Liver (tissue), 9 donors: ENCODE results near the gene NIT1. TPM values are rescaled to one million over a fixed set of nuclear protein-coding genes. Genes with fewer than 3 reads are reported as not detected.

ENCODE experiments used
- DNase-seq: peaks from one replicate; pipeline ENCODE4 v3.0.0-alpha.2; 2017; ENCODE audit warnings: low spot score
- H3K27ac ChIP-seq, 2 donors: one replicate each; pipeline ENCODE4 v1.7.0; 2013; ENCODE audit warnings: inconsistent platforms in 2 of 2, low read length in 2 of 2, control low read depth in 1 of 2, low read depth in 1 of 2, mild to moderate bottlenecking in 1 of 2
- H3K27me3 ChIP-seq, 4 donors: one replicate each; pipeline versions ENCODE4 v1.6.1 to v1.7.0; 2013; ENCODE audit warnings: low read length in 3 of 4, inconsistent platforms in 1 of 4, mild to moderate bottlenecking in 1 of 4, moderate library complexity in 1 of 4; ENCODE audit not compliant: control insufficient read depth in 4 of 4, insufficient read depth in 4 of 4
- H3K36me3 ChIP-seq, 4 donors: one replicate each; pipeline versions ENCODE4 v1.6.1 to v1.7.0; 2013; ENCODE audit warnings: low read length in 3 of 4, mild to moderate bottlenecking in 3 of 4, low read depth in 1 of 4, moderate library complexity in 1 of 4; ENCODE audit not compliant: control insufficient read depth in 4 of 4, insufficient read depth in 3 of 4
- H3K4me1 ChIP-seq, 4 donors: one replicate each; pipeline versions ENCODE4 v1.6.1 to v1.7.0; 2013; ENCODE audit warnings: low read length in 3 of 4, mild to moderate bottlenecking in 3 of 4, moderate library complexity in 1 of 4; ENCODE audit not compliant: control insufficient read depth in 4 of 4, insufficient read depth in 4 of 4
- H3K4me3 ChIP-seq, 3 donors: one replicate each; pipeline versions ENCODE4 v1.6.1 to v1.7.0; 2013; ENCODE audit warnings: low read length in 3 of 3, control low read depth in 1 of 3, low read depth in 1 of 3, mild to moderate bottlenecking in 1 of 3
- H3K9ac ChIP-seq, 2 donors: one replicate each; pipeline ENCODE4 v1.7.0; 2013; ENCODE audit warnings: low read length in 2 of 2, mild to moderate bottlenecking in 2 of 2, moderate library complexity in 2 of 2, control low read depth in 1 of 2, low read depth in 1 of 2
- H3K9me3 ChIP-seq, 4 donors: one replicate each; pipeline versions ENCODE4 v1.6.1 to v1.7.0; 2013; ENCODE audit warnings: low read length in 3 of 4; ENCODE audit not compliant: control insufficient read depth in 4 of 4
- EGR1 ChIP-seq, 2 donors: IDR thresholded peaks; 2 replicates each; pipeline ENCODE4 v1.6.1; 2016 to 2018; ENCODE audit warnings: antibody characterized with exemption in 2 of 2, low read depth in 2 of 2
- FOXA2 ChIP-seq: IDR thresholded peaks from 2 replicates; pipeline ENCODE4 v1.6.1; 2016; ENCODE audit warnings: antibody characterized with exemption
- GABPA ChIP-seq, 2 donors: IDR thresholded peaks in 1 of 2; conservative IDR thresholded peaks in 1 of 2; 2 replicates each; pipeline ENCODE4 v1.6.1; 2016; ENCODE audit warnings: antibody characterized with exemption in 2 of 2, mild to moderate bottlenecking in 1 of 2, moderate library complexity in 1 of 2
- HNF4A ChIP-seq, 2 donors: conservative IDR thresholded peaks; 2 replicates each; pipeline ENCODE4 v1.6.1; 2016; ENCODE audit warnings: antibody characterized with exemption in 2 of 2, mild to moderate bottlenecking in 2 of 2
- HNF4G ChIP-seq: IDR thresholded peaks from 2 replicates; pipeline ENCODE4 v1.6.1; 2016; ENCODE audit warnings: antibody characterized with exemption
- JUND ChIP-seq, 2 donors: IDR thresholded peaks; 2 replicates each; pipeline ENCODE4 v1.6.1; 2016; ENCODE audit warnings: antibody characterized with exemption in 2 of 2
- NR2F2 ChIP-seq: IDR thresholded peaks from 2 replicates; pipeline ENCODE4 v1.6.1; 2016; ENCODE audit warnings: antibody characterized with exemption
- RAD21 ChIP-seq, 2 donors: IDR thresholded peaks; 2 replicates each; pipeline ENCODE4 v1.6.1; 2016; ENCODE audit warnings: antibody characterized with exemption in 2 of 2, mild to moderate bottlenecking in 2 of 2
- RXRA ChIP-seq, 2 donors: IDR thresholded peaks; 2 replicates each; pipeline ENCODE4 v1.6.1; 2017 to 2018; ENCODE audit warnings: antibody characterized with exemption in 2 of 2, mild to moderate bottlenecking in 1 of 2
- SP1 ChIP-seq: IDR thresholded peaks from 2 replicates; pipeline ENCODE4 v1.6.1; 2018; ENCODE audit warnings: antibody characterized with exemption, mild to moderate bottlenecking
- TAF1 ChIP-seq: conservative IDR thresholded peaks from 2 replicates; pipeline ENCODE4 v1.6.1; 2016; ENCODE audit warnings: antibody characterized with exemption, mild to moderate bottlenecking
- YY1 ChIP-seq: IDR thresholded peaks from 2 replicates; pipeline ENCODE4 v1.6.1; 2016; ENCODE audit warnings: antibody characterized with exemption, mild to moderate bottlenecking
- WGBS: extraction: QIAGEN DNeasy Blood & Tissue Kit; methylation state at CpG from one replicate; pipeline ENCODE4 v1.1.7; 2013; 5-methylcytosine and 5-hydroxymethylcytosine counted together
- polyA plus RNA-seq, 2 donors: library from polyadenylated mRNA; stranded (reverse) in 1 of 2; unstranded in 1 of 2; fragments of 200-250 nt in 1 of 2; fragments of >200 nt in 1 of 2; fragmentation: Nextera tagmentation in 1 of 2; extraction: Ambion mirVana in 1 of 2; gene quantifications; one replicate each; pipeline versions ENCODE4 v1.2.1 to v1.2.3, GENCODE V29; 2013 to 2015
- total RNA-seq, 2 donors: library from RNA; depleted of rRNA; stranded (reverse); fragments of >200 nt; gene quantifications; one replicate each; pipeline ENCODE4 v1.2.3, GENCODE V29; 2014
- TF ChIP-seq, protein P1 (sequence below): fragments of 150-350 bp; IDR thresholded peaks from 2 replicates; pipeline ENCODE4 v1.5.1; 2017; ENCODE audit warnings: improper control_type of control experiment, low read depth, low read length; ENCODE audit not compliant: missing input control
- TF ChIP-seq, protein P2 (sequence below): IDR thresholded peaks from 2 replicates; pipeline ENCODE4 v1.6.1; 2016; ENCODE audit warnings: antibody characterized with exemption, mild to moderate bottlenecking
- TF ChIP-seq, protein P3 (sequence below): IDR thresholded peaks from 2 replicates; pipeline ENCODE4 v1.6.1; 2016; ENCODE audit warnings: antibody characterized with exemption
- TF ChIP-seq, protein P4 (sequence below): IDR thresholded peaks from 2 replicates; pipeline ENCODE4 v1.6.1; 2016; ENCODE audit warnings: antibody characterized with exemption
- TF ChIP-seq, protein P5 (sequence below): IDR thresholded peaks from 2 replicates; pipeline ENCODE4 v1.6.1; 2016; ENCODE audit warnings: antibody characterized with exemption
- donor health status: healthy.
- donor health status: healthy.
- donor health status: healthy.
- donor health status: healthy.
- donor health status: healthy.

NIT1 gene, protein sequence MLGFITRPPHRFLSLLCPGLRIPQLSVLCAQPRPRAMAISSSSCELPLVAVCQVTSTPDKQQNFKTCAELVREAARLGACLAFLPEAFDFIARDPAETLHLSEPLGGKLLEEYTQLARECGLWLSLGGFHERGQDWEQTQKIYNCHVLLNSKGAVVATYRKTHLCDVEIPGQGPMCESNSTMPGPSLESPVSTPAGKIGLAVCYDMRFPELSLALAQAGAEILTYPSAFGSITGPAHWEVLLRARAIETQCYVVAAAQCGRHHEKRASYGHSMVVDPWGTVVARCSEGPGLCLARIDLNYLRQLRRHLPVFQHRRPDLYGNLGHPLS
- 10 to 100 TPM; 17.8 to 37.2 TPM for total RNA-seq
- polyA plus RNA-seq = 10 to 100 TPM; 41.4 to 45.8 TPM

DNA sequence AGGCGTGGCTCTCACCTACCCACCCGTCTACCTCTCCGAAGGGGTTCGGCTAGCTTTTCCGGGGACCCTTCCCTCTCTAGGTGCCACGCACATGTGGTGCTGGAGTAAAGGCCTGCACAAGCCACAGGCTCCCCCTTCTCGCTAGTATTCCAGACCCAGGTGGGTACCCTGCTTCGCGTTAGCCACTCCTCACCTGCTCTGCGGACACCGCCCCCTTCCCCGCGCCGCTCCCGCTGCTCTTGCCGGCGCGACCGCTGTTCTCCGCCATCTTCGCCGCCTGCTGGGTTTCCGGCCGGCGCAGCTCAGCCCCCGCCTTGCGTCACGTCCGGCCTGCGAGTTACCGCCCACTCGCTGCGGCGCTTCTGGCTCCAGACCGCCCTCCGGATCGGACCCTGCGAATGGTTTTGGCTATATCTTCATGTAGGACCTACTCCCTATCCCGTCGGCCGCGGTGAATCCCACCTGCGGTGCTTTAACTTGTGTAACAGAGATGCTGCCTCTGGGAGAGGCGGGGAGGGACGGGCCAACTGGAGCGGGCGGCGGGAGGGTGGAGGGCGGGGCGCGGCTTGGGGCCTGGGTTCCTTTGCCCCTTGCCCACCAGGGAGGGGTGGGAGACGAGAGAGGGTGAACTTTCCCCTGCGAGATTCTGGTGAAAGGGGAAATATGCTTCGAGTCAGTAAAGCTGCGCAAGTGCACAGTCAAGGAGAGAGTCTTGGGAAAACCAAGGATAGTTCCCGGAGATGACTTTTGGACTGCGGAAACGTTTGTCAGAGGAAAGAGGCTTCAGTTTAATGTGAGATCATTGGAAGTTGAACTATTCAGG lies at the start of gene NIT1, which contains the start of gene PFDN2:
NIT1 (plus strand) TSS at position 347 of the 823 bp plus-strand sequence; CDS start at position 419, 72 bp downstream.
PFDN2 (minus strand) TSS at position 279 of the 823 bp plus-strand sequence; CDS start at position 268, 11 bp downstream.
- H3K4me1 ChIP-seq = peaks cover 12 to 50% (median 38%) of the 10 kb centered on the region in 4 donors
- under 1% methylated on average over 58 of the region's 58 CpGs for WGBS
- TF ChIP-seq, protein P1, sequence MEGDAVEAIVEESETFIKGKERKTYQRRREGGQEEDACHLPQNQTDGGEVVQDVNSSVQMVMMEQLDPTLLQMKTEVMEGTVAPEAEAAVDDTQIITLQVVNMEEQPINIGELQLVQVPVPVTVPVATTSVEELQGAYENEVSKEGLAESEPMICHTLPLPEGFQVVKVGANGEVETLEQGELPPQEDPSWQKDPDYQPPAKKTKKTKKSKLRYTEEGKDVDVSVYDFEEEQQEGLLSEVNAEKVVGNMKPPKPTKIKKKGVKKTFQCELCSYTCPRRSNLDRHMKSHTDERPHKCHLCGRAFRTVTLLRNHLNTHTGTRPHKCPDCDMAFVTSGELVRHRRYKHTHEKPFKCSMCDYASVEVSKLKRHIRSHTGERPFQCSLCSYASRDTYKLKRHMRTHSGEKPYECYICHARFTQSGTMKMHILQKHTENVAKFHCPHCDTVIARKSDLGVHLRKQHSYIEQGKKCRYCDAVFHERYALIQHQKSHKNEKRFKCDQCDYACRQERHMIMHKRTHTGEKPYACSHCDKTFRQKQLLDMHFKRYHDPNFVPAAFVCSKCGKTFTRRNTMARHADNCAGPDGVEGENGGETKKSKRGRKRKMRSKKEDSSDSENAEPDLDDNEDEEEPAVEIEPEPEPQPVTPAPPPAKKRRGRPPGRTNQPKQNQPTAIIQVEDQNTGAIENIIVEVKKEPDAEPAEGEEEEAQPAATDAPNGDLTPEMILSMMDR = no peak
- TF ChIP-seq FOXA2 = no peak
- TF ChIP-seq, protein P2, sequence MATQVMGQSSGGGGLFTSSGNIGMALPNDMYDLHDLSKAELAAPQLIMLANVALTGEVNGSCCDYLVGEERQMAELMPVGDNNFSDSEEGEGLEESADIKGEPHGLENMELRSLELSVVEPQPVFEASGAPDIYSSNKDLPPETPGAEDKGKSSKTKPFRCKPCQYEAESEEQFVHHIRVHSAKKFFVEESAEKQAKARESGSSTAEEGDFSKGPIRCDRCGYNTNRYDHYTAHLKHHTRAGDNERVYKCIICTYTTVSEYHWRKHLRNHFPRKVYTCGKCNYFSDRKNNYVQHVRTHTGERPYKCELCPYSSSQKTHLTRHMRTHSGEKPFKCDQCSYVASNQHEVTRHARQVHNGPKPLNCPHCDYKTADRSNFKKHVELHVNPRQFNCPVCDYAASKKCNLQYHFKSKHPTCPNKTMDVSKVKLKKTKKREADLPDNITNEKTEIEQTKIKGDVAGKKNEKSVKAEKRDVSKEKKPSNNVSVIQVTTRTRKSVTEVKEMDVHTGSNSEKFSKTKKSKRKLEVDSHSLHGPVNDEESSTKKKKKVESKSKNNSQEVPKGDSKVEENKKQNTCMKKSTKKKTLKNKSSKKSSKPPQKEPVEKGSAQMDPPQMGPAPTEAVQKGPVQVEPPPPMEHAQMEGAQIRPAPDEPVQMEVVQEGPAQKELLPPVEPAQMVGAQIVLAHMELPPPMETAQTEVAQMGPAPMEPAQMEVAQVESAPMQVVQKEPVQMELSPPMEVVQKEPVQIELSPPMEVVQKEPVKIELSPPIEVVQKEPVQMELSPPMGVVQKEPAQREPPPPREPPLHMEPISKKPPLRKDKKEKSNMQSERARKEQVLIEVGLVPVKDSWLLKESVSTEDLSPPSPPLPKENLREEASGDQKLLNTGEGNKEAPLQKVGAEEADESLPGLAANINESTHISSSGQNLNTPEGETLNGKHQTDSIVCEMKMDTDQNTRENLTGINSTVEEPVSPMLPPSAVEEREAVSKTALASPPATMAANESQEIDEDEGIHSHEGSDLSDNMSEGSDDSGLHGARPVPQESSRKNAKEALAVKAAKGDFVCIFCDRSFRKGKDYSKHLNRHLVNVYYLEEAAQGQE = peak; percentile 69
- TF ChIP-seq RXRA (IDR thresholded peaks at IDR 0.05) = no peak
- TF ChIP-seq NR2F2 = no peak
- peak; percentile 76 to 93 for TF ChIP-seq GABPA (IDR thresholded peaks at IDR 0.05 in 1 of 2, conservative IDR thresholded peaks at IDR 0.05 in 1 of 2)
- no peak for TF ChIP-seq HNF4G
- TF ChIP-seq SP1 = peak; percentile 41
- TF ChIP-seq RAD21 (IDR thresholded peaks at IDR 0.05) = no peak
- TF ChIP-seq HNF4A (conservative IDR thresholded peaks at IDR 0.05) = peak; percentile 30 to 39
- TF ChIP-seq EGR1 (IDR thresholded peaks at IDR 0.05; ENCODE audit: low read depth in 2 of 2) = peak; percentile 83 to 92
- TF ChIP-seq, protein P3, sequence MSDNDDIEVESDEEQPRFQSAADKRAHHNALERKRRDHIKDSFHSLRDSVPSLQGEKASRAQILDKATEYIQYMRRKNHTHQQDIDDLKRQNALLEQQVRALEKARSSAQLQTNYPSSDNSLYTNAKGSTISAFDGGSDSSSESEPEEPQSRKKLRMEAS = peak; percentile 33
- TF ChIP-seq JUND (IDR thresholded peaks at IDR 0.05) = no peak
- TF ChIP-seq, protein P4, sequence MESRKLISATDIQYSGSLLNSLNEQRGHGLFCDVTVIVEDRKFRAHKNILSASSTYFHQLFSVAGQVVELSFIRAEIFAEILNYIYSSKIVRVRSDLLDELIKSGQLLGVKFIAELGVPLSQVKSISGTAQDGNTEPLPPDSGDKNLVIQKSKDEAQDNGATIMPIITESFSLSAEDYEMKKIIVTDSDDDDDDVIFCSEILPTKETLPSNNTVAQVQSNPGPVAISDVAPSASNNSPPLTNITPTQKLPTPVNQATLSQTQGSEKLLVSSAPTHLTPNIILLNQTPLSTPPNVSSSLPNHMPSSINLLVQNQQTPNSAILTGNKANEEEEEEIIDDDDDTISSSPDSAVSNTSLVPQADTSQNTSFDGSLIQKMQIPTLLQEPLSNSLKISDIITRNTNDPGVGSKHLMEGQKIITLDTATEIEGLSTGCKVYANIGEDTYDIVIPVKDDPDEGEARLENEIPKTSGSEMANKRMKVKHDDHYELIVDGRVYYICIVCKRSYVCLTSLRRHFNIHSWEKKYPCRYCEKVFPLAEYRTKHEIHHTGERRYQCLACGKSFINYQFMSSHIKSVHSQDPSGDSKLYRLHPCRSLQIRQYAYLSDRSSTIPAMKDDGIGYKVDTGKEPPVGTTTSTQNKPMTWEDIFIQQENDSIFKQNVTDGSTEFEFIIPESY = no peak
- TF ChIP-seq, protein P5, sequence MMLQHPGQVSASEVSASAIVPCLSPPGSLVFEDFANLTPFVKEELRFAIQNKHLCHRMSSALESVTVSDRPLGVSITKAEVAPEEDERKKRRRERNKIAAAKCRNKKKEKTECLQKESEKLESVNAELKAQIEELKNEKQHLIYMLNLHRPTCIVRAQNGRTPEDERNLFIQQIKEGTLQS = no peak
- TF ChIP-seq YY1 = peak; percentile 97
- TF ChIP-seq TAF1 = peak; percentile 37

More for the DNA sequence above, at the start of gene NIT1, which contains the start of gene PFDN2:
- H3K27ac ChIP-seq = peak within 1 kb of the TSS; percentile 89 to 93
- peaks cover 8 to 31% (median 24%) of the 10 kb centered on the region in 4 donors for H3K36me3 ChIP-seq
- peak; percentile 88 for DNase-seq
- H3K9ac ChIP-seq = peak within 1 kb of the TSS; percentile 84 to 95
- no peaks in the 10 kb centered on the region for H3K27me3 ChIP-seq
- peak within 1 kb of the TSS; percentile 83 to 98 (median 98) for H3K4me3 ChIP-seq
- H3K9me3 ChIP-seq = no peaks in the 10 kb centered on the region
